Activated T-cell treated with anti-CD3 and anti-CD28 coated beads for 48 hours (primary cell): ENCODE data around the gene SOX4.
"Not testable (repeated sequence)": the region's sequence is repeated elsewhere in the genome, so short reads cannot be mapped to it uniquely, and the experiment has no call there.

Experiments used
- DNase-seq: peaks from one replicate; pipeline ENCODE4 v3.0.0-alpha.2; 2020; ENCODE audit warnings: low read depth

Gene SOX4

DNA sequence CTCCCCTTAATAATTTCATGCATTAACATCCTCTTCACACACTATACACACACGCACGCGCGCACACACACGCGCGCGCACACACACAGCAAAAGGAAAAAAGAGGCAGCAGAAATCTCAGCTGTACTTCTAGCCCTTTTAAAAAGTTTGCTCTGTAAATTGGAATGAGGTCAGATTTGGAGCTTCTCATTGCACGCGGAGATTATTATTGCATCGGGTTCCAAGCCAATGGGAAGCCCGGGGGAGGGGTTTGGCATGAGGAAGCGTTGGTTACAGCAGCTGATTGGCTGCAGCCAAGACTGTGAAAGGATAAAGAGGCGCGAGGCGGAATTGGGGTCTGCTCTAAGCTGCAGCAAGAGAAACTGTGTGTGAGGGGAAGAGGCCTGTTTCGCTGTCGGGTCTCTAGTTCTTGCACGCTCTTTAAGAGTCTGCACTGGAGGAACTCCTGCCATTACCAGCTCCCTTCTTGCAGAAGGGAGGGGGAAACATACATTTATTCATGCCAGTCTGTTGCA, at the start of gene SOX4:
TSS of gene SOX4 (plus strand) at position 340 of the 515 bp plus-strand sequence. CDS start 784 bp downstream, outside the sequence.
- peak; percentile 38 for DNase-seq

DNA sequence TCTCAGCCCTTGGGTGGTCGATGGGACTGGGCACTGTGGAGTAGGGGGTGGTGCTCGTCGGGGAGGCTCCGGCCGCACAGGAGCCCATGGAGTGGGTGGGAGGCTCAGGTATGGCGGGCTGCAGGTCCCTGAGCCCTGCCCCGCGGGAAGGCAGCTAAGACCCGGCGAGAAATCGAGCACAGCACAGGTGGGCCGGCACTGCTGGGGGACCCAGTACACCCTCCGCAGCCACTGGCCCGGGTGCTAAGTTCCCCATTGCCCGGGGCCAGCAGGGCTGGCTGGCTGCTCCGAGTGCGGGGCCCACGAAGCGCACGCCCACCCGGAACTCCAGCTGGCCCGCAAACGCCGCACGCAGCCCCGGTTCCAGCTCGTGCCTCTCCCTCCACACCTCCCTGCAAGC, 41.3 kb upstream of the SOX4 start:
- DNase-seq, result not testable (repeated sequence)

DNA sequence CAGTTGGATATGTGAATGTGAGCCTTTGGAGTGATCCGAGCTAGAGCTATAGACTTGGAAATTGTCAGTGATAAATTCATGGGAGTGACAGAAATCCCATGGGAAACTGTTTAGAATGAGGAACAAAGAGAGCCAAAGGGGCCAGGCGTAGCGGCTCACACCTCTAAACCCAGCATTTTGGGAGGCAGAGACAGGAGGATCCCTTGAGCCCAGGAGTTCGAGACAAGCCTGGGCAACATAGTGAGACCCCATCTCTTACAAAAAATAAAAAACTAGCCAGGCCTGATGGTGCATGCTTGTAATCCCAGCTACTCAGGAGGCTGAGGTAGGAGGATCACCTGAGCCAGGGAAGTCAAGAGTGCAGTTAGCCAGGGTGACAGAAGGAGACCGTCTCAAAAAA, 39.3 kb upstream of the SOX4 start:
- no peak for DNase-seq

DNA sequence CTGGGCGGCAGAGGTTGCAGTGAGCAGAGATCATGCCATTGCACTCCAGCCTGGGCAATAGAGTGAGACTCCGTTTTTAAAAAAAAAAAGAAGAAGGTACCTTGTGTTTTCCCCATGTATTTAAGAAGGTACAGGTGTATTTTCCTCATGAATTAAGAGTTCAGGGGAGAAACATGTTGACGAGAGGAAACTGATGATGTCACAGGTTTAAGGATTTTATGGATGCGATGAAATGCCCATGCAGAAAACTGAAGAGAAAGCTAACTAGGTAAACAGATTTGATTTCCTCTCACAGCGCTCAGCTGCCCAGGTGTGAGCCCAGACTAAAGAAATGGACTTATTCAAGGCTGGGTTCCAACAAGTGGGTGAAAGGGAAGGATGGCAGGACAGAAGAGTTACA, 38.4 kb upstream of the SOX4 start:
- DNase-seq, result no peak

DNA sequence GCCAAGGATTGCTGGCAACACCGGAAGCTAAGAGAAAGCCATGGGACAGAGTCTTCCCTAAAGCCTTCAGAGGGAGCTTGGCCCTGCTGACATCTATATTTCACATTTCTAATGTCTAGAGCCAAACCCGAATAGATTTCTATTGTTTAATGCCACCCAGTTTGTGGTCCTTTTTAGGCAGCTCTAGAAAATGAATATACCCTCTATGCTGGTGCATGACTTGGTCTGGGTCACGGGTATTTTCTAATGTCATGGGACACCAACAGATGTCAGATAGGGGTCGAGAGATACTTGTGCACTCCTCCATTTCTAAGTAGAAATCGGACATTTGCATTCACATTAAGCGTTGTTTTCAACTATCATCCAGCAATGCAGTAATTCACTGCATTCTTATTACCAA, 37.0 kb upstream of the SOX4 start:
- DNase-seq, result no peak

DNA sequence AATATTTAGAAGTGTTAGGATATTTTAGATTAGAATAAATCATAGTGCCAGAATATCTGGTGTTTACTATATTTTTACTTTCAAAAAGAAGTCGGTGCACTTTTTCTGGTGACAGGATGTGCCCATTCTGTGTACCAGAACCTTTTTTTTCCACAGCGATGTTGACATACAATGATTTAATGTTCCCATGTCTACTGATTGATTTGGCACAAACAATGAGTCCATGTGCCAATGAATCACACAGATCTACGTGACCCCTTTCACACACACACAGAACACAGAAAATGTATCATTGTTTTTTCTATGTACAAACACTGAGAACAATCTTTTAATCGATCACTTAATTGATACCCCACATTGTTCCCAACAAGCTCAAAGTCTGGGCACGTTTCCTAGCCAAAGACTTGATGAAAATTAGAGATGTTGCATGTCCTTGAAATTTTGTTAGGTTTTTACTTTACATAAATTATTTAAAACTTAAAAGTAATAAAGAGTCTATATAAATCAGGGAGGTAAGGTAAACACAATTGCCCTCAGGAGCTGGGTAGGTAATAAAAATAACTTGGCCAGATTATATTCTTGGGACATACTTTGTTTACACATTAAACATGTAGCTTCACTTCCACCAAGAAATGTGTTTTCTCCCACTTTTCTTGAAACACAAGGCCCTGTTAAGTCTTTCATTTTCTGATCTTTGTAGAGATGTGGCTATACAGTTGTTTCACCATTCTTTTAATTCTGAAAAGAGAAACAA, 36.4 kb upstream of the SOX4 start:
- no peak for DNase-seq

DNA sequence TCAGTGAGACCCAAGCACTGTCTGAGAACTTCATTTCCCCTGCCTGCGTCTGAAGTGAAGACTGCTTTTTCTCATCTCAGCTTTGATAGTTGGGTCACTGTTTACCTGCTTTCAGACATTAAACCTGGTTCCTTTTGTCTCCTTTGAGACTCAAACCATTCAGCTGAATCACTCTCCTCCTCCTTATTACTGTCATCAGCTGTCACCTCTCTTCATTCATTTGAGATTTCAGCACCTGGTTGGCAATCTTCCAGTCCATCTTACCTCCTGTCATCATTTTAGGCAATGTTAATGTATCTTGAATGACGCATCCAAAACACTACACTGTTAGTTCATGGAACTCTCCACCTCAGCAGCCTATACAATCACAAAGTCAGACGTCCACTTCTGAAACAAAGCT, 34.3 kb upstream of the SOX4 start:
- DNase-seq, result no peak

DNA sequence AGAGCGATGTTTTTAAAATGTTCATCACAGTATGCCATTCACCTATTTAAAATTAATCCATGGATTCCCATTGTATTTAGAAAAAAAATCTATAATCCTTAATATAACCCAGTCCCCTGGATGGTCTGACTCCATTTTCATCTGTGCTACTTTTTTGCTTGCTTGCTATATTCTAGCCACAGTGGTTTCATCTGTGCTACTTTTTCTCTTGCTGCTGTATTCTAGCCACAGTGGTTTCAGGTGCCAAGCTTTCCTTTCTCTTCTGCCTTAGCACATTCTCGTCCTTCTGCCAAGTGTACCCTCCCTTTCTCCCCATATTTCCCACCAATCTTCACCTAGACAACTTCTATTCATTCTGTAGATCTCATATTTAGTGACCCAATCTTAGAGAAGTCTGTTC, 33.3 kb upstream of the SOX4 start:
- no peak for DNase-seq

DNA sequence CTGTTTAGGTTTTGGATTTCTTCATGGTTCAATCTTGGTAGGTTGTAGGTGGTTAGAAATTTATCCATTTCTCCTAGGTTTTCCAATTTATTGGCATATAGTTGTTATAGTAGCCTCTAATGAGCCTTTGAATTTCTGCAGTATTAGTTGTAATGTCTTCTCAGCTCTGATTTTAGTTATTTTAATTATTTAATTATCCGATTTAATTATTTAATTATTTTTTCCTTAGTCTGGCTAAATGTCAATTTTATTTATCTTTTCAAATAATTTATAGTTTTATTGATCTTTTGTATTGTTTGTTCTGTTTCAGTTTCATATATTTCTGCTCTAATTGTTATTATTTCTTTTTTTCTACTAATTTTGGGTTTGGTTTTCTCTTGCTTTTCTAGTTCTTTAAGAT, 28.1 kb upstream of the SOX4 start:
- DNase-seq, result no peak

DNA sequence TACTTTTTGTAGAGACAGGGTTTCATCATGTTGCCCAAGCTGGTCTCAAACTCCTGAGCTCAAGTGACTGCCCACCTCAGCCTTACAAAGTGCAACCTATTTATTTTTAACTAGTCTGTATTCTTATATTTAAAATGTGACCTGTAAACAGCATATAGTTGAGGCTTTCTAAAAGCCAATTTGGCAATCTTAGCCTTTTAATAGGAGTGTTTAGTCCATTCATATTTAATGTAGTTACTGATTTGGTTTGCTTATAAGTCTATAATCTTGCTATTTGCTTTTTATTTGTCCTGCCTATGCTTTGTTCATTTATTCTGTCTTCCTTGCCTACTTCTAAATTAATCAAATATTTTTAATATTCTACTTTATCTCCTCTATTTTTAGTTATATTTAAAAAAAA, 15.0 kb upstream of the SOX4 start:
- no peak for DNase-seq

DNA sequence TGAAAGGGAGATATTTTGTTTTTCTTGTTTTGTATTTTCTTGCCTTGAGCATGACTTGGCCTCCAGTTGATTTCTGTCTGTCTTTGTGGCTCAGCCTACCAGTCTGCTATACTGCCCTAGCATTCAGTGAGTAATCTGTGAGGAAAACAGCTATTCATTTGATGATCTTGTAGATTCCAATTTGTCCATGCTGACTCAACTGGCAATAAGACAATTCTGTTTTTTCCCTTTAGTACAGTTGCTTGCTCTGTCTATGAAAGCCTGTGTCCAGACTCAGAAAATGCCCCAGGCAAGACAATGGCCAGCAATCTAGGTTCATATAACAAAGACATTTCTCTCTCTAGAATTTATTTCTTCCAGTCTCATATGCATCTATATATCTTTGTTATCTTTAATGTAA, 10.9 kb upstream of the SOX4 start:
- DNase-seq, result no peak

DNA sequence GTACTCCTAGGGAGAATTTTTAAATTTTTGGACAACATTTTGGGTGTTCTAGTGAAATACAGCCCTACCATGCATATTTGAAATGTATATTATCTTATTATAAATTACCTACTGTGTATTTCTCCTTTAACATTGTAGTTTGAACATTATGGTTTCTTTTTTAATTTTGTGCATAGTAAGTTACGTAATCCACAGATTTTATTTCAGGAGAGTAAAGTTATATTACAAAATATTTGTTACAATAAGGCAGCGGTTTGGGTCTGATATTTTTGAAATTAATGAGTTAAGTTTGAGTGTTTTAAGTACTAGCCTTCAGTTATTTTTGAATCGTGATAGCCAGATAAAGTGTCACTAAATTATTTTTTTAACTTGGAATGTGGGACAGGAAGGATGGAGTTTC, 7.3 kb upstream of the SOX4 start:
- no peak for DNase-seq

DNA sequence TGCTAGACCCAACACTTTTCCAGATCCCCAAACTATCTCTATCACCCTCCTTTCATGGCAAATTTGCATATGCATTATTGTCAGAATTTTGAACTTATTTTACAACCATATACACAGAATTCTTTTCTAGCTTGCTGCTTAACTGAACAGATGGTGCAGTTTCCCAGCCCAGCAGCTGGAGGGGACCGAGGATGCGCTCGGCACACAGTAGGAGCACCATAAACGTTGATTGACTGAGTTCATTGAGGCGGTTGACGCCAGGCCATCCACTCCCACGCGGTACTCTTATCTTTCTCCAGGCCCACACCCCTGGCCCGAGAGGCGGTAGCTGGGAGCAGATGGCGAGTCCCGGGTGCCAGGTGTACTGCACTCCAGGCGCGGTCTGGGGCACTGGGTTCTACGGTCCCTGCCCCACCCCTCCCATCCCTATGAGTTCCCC, 6.8 kb upstream of the SOX4 start:
- no peak for DNase-seq

DNA sequence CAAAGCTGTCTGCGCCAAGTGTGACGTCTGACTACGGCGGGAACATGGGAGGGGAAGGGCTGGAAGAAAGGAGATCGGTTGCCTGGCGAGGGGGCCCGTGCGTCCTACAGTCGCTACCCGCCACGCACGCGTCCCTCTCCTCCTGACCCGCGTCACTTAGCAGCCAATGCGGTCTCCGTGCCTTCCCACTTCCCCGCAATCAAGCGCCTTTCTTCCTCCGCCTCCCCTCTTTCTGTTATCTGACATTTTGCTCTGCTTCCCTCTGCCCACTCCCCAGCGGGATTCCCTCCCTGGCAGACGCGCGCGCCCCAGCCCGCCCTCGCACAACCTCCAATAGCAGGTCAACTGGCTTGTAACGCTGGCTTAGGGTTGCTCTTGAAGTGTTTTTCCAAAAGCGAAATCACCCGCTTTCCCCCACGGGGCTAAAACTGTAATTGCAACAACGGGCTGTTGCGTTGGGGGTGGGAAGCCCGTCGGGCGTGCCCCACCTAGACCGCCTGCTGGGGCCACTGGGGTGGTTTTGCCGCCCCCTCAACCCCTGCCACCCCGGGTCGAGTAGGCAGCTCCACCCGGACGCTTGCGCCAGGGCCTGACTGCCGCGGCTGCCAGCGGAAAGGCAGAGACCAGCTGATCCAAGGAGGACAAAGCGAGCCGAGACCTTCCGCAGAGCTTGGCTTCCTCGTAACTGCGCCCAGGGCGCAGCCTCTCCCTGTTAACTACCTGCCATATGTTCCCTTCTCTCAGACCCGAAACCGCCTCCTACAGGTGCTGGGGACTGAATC, 6.2 kb upstream of the SOX4 start:
- no peak for DNase-seq

DNA sequence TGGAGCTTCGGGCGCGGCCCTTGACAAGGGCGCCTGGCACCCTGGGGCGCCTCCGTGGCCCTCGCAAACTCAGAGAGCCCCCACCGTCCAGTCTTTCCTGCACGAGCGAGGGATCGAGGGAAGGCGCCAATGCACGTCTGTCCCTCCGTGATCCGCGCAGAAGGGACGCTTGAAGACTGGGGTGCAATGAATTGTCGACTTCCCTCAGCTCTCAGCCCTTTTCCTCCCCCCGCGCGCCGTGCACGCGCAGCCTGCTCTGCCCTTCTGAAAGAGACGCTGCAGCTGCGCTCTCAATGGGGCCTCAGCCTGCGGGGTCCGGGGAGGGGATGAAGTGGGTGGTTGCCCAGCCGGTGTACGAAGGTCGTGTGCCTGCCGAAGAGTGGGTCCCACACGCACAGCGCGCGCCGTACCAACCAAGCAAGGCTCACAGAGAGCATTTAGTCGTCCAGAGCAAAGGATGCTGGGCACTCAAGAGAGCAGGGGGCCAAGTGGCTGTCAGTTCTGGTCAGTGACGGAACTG, 5.5 kb upstream of the SOX4 start:
- DNase-seq, result no peak

DNA sequence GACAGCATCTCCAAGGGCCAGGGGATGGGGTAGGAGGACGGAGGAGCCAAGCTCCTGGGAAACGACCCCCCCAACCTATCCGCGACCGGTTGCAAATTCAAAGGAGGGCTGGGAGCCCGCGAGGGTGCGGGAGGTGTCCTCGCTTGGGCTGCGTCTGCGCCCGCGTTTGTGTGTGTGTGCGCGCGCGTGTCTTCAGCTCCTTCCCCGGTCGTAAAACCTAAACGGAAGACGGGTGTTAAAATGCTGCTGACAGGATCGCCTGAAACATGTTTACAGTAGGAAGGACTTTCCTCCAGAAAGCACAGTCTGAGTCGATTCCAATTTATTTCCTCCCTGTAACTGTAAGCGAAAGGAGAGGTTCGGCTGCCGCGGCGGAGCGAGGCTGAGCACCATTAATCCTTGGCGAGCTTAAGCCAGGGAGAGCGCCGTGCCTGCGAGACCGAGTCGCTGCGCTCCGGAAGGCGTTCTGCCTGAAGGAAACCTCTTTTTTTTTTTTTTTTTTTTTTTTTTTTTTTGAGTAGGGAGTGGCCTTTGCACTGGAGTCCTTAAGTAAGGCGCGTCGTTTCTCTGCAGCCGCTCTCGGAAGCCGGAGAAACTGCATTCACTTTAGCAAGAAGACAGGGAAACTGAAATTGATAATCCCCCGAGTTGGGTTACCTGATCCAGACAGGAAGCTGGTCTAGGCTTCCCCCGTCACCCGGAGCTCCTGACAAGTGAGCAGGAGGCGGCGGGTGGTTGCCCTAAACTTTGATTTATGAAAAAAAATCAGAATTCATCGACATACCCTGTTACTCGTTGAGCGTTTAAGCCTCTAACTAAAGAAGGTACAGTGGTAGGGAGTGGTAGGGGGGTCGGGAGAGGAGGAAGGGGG, 4.8 kb upstream of the SOX4 start:
- DNase-seq, result peak; percentile 41

DNA sequence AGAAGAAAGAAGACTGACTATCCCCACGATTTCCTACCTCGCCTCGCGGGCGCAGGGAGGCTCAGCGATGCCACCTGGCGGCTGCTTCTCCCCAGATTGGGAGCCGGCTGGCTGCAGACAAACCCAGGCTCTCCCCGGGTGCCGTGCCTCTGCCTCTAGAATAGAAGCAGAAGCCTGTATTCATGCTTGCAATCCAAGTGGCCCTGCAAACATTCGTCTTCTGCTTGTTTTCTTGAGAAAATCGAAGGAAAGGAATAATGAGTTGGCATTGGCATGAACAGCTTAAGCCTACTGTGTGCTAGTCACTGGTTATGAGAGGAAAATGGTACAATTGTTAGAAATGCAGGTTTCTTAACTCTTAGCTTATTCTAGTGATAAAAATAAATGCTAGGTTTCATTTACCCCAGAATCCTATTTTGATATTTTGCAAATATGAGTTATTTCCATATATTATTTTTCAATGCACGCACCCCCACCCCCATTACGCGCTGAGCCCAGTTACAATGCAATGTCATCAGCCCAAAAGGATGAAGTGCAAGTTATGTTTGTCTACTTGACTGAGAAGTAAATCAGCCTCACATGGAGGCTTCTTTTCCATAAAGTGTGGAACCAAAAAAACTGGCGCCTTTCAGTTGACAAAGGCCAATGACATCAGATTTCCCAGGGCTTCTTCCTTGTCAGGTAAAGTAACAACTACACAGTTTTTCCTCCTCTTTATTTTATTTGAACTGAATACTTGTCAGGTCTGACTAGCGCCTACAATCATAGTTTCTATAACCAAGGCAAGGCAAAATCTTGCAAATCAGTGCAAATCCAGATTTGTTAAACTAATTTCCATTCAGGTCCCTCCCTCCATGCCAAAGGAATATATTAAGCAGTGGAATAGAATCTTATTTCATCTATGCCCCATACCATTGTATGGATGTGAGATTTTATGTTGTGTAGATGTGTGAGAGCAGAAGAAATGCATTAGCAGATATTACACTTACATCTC, 3.9 kb upstream of the SOX4 start:
- DNase-seq, result peak; percentile 77

DNA sequence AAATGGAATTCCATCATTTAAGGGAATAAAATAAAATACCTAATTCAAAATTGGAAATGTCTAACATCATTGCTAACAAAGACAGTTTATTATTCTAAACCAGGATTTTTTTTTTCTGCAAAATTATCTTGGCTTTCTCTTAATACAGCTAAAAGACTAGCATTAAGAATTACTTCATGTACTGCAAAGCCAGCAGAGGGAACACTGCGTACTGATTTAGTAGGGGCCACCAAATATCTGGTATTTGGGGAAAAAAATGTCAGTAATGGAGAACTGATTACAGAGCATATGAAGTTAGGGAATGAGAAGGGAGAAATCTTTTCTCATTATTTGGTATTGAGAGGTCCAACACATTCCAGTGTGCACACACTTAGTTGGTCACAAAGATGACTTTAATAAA, 3.2 kb upstream of the SOX4 start:
- DNase-seq, result no peak

DNA sequence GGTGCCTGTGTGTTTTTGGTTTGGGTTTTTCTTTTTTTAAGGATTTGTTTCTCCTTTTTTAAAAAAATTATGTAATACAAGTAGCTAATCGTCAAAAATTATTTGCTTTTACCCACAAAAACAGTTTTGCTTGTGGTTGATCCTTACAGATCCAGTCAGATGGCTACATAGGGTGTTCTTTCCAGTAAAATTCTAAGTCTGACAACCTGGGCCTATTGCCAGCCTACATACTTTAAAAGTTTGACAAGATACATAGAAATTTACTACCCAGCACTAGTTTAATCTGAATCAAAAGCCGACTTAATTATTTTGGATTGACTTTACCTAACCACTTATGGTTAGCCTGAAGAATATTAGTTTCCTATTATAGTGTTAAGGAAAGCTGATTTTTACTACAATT, 2.1 kb upstream of the SOX4 start:
- no peak for DNase-seq

DNA sequence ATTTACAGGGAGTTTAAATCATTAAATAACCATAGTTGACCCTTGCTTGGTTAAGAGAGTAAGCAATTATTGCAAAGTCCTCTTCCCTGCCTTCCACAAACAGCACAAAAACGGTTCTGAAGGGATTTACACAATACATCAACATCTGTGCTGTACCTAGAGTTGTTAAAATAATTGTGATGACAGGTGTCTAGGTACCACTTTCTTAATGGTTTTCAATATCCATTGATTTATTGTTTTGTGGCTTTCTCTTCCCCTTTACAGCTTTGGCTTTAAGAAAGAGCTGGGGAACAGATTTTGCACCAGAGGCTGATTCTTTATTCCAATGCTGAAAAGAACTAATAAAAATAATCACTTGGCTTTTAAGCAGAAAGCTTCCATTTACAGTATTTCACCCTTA, 598 bp upstream of the SOX4 start:
- no peak for DNase-seq

DNA sequence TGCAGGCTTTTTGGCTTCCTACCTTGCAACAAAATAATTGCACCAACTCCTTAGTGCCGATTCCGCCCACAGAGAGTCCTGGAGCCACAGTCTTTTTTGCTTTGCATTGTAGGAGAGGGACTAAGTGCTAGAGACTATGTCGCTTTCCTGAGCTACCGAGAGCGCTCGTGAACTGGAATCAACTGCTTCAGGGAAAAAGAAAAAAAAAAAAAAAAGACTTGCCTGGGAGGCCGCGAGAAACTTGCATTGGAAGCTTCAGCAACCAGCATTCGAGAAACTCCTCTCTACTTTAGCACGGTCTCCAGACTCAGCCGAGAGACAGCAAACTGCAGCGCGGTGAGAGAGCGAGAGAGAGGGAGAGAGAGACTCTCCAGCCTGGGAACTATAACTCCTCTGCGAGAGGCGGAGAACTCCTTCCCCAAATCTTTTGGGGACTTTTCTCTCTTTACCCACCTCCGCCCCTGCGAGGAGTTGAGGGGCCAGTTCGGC, 420 bp downstream of the SOX4 start:
- no peak for DNase-seq
